Measurements from ENCODE around the gene MEGF8.

MEGF8 gene

DNA sequence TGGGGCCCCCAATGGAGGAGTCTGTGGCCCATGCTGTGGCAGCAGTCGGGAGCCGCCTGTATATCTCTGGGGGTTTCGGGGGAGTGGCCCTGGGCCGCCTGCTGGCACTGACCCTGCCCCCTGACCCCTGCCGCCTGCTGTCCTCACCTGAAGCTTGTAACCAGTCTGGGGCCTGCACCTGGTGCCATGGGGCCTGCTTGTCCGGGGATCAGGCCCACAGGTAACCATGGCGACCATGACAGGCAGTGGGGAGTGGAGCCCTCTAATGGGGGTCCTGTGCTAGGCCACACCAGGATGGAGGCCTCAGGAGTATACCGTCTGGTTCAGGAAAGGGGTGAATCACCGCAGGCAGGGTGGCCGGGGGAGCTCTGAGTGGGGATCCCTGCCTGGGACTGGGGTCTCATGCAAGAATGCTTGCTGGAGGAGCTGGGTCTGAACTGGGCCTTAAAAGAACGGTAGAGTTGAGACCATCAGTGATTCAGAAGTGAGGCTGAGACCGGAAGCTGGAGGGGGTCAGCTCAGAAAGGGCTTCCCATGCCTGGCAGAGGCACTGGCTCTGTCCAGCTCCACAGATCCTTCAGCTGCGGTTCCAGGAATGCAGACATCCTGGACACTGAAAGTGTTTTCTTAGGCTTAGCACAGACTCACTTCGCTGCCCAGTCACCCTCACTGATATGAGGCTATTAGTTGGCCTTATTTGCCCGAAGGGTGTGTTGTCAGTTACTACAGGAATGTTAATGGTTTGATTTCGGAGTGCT, 35.5 kb downstream of the MEGF8 start:
- no peak for DNase-seq

DNA sequence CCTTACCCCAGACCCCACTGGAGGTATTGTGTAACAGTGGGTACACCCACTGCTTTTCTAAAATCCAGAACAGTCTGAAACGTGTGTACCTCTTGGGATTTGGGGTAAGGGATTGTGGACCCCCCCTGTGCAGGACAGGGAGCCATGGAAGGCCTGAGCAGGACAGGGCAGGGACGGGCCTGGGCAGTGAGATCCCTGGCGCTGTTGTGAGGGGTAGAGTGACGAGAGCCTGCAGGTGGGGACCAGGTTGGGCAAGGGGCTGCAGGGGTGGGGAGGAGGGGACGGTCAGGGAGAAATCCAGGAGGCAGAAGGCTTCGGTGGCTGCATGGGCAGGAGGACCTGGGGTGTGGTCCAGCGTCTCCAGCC, 36.1 kb downstream of the MEGF8 start:
- no peak for DNase-seq

DNA sequence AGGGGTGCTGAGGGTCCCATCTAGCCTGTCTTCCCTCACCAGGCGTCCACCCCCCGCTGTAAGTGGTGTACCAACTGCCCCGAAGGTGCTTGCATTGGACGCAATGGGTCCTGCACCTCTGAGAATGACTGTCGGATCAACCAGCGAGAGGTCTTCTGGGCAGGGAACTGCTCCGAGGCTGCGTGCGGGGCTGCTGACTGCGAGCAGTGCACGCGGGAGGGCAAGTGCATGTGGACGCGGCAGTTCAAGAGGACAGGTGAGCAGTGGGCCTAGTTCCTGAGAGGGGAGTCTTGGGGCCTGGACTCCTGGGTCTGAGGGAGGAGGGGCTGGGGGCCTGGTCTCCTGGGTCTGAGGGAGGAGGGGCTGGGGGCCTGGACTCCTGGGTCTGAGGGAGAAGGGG, 36.9 kb downstream of the MEGF8 start:
- DNase-seq: no peak

DNA sequence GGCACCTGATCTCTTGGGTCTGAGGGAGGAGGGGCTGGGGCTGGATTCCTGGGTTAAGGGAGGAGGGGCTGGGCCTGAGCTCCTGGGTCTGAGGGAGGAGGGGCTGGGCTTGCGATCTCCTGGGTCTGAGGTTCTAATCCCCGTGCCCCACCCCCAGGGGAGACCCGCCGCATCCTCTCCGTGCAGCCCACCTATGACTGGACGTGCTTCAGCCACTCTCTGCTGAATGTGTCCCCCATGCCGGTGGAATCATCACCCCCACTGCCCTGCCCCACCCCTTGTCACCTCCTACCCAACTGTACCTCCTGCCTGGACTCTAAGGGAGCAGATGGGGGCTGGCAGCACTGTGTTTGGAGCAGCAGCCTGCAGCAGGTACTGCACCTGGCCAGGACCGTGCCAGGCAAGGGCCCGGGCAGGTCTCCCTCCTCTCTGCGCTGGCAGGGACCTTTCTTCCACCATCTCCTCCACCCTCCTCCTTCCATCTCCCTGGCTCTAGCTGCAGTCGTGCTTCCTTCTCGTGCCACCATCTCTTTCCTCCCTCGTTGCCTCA, 37.5 kb downstream of the MEGF8 start:
- no peak for DNase-seq

DNA sequence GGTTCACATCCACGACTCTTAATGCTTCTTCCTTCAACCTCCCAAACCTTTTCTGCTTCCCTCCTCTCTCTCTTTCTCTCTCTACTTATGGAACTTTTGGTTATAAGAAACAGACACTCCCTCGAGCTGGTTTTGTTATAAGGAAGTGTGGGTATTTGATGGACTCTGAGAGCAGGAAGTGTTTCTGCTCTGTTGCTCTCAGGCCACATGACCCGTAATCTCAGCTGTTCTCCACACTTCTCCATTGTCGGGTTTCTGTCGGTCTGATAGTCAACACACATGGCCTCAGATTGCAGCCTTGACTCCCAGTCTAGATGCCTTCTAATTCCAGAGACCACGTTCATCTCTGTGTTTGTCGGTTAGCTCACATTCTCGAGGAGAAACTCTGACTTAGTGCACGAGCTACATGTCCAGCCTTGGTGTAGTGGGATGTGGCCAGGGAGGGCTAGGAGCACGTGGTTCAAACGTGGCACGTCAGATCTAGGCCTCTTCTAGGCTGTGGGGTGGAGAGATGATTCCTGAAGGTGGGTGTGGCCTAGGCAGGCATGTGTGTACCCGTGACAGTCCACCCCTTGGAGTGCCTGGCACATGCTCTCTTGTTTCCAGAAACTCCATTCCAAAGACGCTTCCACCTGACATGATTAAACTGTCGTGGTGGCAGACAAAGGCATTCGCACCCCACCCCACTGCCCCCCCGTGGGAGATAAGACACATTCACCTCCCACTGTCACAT, 38.3 kb downstream of the MEGF8 start:
- no peak for DNase-seq

DNA sequence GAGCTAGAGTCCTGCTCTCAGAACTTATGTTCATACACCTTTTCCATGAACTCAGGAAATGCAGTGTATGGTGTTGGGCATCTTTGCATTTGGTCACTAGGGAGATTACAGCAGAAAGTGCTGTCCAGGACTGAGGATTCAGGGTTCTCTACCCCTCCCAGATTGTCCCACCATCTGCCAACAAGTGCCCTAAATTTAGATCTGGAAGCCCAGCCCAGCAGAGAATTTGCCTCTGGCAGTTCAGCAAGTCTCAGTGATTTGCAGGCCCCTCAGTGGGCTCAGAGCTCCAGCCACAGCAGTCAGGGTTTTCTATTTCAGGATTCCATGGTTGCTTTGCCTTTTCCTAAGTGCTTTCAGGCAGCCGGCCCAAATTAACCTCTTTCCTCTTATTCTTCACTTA, 41.2 kb downstream of the MEGF8 start:
- DNase-seq: no peak

DNA sequence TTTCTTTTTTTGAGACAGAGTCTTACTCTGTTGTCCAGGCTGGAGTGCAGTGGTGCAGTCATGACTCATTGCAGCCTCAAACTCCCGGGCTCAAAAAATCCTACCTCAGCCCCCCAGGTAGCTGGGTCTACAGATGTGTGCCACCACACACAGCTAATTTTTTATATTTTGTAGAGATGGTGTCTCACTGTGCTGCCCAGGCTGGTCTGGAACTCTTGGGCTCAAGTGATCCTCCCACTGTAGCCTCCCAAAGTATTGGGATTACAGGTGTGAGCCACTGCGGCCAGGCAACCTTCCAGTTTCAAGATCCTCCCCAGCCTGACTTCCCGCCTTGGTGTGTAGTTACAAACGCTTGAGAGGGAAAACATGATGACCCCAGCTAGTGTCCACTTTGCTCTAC, 42.5 kb downstream of the MEGF8 start:
- DNase-seq: no peak

DNA sequence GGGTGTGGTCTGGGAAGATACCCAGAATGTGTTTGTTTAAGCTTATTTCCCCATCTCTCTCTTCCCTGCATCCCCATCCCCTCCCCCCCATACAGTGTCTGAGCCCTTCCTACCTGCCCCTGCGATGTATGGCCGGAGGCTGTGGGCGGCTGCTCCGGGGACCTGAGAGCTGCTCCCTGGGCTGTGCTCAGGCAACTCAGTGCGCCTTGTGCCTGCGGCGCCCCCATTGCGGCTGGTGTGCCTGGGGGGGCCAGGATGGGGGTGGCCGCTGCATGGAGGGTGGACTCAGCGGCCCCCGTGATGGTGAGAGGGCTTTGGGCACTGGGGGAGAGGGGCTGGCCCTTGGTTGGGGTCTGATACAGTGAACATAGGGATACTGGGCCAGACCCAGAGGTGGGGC, 42.9 kb downstream of the MEGF8 start:
- no peak for DNase-seq

DNA sequence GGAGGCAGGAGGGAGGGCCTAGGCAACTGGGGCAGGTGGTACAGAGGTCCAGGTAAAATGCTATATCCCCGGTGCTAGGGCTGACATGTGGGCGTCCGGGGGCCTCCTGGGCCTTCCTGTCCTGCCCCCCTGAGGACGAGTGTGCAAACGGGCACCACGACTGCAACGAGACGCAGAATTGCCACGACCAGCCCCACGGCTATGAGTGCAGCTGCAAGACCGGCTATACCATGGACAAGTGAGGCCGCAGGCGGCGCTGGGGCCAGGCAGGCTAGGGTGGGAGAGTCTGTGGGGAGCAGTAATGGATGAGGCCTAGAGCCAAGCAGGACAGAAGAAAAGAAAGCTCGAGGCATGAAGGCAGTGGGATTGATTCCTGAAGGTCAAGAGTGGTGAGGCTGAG, 43.3 kb downstream of the MEGF8 start:
- DNase-seq: no peak

DNA sequence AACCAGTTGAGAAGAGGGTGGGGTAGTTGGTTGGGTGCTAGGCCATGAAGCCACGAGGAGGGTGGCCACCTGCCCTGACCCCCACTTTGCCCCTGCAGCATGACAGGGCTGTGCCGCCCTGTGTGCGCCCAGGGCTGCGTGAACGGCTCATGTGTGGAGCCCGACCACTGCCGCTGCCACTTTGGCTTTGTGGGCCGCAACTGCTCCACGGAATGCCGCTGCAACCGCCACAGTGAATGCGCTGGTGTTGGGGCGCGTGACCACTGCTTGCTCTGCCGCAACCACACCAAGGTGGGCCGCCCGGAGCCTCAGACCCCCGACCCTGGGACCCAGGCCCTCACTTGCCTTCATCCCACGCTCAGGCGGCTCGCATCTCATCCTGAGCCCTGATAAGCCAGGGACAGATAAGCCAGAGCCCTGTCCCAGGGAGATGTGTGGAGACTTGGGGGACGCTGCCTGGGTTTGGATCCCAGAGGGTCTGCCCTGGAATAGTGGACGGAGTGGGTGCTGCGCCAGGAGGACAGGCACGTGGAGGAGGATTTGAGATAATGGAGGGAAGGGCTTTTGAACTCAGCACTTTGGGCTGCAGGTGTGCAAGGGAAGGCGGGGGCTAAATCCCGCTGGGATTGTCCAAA, 44.1 kb downstream of the MEGF8 start:
- DNase-seq: no peak

DNA sequence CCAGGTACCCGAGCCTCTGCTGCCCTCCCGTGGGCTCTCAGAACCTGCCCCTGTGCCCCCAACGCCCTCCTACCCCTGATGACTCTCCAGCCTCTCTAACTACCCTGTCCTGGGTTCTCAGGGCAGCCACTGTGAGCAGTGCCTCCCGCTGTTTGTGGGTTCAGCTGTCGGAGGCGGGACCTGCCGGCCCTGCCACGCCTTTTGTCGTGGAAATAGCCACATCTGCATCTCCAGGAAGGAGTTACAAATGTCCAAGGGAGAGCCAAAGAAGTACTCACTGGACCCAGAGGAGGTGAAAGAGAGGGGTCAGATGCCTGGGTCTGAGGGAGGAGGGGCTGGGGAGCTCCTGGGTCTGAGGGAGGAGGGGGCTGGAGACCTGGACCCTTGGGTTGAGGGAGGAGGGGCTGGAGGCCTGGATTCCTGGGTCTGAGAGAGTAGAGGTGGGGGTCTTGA, 44.7 kb downstream of the MEGF8 start:
- no peak for DNase-seq

DNA sequence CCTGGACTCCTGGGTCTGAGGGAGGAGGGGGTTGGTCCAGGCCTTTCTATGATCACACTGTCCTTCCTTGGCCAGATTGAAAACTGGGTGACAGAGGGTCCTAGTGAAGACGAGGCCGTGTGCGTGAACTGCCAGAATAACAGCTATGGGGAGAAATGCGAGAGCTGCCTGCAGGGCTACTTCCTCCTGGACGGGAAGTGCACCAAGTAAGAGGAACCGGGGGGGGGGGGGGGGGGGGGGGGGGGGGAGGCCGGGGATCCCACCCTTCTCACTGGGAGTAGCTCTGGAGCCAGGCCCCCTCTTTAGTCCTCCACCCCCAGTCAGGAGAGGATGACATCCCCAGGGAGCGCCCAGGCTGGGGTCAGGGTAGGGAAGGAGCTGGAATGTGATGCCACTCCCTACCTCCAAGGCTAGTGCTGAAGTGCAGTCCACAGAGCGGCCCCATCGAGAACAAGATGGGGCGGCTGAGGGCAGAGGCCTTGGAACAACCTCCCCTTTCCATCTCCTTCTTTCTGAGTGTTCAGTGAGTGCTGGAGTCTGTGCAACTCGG, 45.3 kb downstream of the MEGF8 start:
- no peak for DNase-seq

DNA sequence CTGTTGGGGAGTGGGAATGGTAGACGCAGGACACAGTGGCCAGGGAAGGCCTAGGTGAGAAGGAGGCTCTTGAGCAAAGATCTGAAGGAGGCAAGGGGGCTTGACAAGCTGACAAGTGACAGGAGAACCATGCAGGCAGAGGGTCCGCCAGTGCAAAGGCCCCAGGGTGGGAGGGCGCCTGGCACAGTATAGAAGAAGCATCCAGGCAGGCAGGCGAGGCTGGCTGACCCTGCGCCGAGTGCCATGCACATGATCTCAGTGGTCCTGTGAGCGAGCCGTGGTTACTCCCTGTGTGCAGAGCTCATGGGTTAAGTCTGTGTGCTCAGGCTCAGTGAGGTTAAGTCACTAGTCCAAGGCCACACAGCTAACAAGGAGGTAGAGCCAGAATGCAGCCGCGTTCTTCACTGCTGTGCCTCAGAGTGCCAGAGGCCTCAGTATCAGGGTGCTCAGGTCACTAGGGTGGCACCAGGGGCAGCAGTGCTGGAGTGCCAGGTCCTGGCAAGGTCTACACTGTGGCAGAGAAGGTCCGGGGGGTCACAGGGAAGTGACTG, 49.5 kb downstream of the MEGF8 start:
- DNase-seq: no peak

DNA sequence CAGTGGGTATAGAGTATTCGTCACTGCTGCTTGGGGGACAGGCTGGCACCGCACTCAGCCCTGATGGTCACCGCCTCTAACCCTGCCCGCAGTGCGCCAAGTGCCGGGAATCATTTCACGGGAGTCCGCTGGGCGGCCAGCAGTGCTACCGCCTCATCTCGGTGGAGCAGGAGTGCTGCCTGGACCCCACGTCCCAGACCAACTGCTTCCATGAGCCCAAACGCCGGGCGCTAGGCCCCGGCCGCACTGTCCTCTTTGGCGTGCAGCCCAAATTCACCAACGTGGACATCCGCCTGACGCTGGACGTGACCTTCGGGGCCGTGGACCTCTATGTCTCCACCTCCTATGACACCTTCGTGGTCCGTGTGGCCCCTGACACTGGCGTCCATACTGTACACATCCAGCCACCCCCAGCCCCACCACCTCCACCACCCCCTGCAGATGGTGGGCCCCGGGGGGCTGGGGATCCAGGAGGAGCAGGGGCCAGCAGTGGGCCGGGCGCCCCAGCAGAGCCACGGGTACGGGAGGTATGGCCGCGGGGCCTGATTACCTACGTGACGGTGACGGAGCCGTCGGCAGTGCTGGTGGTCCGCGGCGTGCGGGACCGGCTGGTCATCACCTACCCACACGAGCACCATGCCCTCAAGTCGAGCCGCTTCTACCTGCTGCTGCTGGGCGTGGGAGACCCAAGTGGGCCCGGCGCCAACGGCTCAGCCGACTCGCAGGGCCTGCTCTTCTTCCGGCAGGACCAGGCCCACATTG, 50.2 kb downstream of the MEGF8 start:
- no peak for DNase-seq

DNA sequence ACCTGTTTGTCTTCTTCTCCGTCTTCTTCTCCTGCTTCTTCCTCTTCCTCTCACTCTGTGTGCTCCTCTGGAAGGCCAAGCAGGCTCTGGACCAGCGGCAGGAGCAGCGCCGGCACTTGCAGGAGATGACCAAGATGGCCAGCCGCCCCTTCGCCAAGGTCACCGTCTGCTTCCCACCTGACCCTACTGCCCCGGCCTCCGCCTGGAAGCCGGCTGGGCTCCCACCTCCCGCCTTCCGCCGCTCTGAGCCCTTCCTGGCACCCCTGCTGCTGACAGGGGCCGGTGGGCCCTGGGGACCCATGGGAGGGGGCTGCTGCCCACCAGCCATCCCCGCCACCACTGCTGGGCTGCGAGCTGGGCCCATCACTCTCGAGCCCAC, 50.7 kb downstream of the MEGF8 start:
- DNase-seq: no peak

DNA sequence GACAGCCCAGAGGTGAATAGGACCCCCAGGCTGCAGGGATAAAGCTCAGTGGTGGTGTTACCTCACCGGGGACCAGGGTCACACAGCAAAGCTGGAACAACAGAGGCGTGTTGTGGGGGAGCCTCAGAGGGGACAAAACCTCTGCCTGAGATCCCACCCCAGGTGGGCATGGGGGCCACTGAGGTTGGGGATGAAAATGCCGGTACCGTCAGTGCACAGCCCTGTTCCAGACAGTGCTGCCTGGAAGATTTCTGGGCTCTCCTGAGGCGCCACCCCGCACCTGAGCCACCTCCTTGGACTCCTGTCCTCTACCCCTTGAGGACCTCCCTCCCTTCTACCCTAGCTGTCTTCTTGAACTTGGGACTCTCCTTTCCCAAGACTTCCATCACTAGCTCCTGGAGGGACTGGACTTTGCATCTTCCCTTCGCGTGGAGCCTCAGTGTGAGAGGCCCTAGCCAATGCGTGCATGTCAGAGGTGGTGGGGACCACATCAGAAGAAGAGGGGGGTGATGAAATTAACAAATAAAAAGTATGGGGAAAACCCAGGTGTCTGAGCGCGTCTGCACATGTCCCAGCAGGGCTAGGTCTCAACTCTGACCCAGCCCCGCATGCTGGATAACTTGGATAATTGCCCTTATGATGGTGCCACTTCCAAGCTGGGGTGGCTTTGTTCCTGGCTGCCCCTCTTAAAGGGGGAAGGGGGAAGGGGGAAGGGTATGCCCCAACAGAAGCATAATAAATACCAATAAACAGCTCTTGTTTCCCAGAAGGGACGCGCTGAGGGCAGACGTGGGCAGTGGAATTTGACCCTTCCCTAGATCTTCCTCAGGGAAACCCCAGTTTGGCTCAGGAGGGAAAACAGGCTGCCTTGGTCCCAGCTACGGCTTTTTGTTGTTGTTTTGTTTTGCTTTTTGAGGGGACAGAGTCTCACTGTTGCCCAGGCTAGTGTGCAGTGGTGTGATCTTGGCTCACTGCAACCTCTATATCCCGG, 53.1 kb downstream of the MEGF8 start:
- no peak for DNase-seq

DNA sequence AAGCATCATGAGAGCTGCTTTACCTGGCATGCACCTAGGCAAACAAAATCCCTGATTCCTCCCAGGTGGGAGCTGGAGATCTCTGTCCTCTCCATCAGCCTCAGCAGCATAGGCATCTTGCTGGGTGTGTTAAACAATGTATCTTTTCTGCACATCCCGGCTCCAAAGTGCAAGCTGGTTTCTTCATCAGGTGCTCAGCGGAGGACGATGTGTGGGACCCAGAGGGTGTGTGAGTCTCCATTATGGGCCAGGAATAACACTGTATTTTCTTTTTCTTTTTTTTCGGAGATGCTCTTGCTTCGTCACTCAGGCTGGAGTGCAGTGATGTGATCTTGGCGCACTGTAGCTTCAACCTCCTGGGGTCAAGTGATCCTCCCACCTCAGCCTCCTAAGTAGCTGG, 54.7 kb downstream of the MEGF8 start:
- no peak for DNase-seq

DNA sequence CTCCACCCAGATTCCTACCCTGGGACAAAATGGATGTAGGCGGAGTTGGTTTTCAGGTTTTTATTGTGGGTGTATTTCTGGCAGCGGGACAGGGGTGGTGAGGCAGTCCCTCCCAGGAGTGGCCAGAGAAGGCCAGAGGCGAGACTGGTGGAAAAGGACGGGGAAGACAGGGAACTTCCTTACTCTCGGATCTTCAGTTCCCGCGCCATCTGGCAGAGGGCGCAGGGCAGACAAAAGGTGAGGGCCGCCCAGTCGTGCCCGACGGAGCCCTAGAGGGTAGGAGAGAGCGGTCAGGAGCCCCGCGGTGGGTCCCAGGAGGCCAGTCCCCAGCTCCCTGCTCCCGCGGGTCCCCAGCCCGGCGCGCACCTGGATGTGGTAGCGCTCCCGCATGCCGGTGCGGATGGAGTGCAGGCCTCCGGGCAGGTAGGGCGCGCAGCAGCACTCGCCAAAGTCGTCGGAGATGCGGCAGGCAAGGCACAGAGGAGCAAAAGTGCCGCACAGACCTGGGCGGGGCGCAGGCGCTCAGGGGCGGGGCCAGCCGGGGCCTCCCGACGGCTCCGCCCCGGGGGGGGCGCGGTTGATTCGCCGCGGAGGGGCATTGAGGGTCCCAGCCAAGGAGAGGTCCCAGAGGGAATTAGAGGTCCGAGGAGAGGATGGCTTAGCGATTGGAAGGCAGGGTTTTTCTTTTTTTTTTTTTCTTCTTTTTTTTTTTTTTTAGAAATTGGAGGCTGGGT, 61.7 kb downstream of the MEGF8 start:
- peak; percentile 75 for DNase-seq

DNA sequence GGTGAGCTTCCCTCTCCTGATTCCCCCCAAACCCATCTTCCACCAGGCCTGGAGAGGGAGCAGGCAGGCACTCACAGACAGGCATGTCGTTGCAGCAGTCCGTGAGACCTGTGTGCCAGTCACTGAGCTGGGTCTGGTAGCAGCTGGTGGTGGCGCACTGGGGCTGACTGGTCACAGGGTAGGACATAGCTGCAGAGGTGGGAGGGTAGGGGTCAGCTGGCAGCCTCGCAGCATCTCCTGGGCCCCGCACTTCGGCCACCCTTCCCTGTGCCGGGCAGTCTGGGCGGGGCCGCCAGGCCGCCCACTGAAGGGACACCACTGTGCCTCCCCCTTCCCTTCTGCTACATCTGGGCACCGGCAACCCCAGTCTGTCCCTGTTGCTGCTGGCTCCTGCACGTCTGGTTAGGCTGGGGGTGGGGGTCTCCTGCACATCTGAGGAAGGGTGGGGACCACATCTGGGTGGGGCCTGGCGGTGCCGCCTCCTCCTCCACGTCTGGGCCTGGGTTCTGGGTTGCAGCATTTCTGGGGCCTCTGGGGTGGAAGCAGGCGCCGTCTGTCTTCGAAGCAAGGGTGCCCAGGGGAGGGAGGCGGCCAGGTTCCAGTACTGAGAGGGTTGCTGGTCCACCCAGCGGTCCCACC, 63.5 kb downstream of the MEGF8 start:
- no peak for DNase-seq
